K562 (cell line): Measurements from ENCODE around the gene CDC20. TPM values are rescaled to one million over a fixed set of nuclear protein-coding genes. Genes with fewer than 3 reads are reported as not detected.
A peak's percentile ranks its signal among the peaks of the same experiment; 100 is the strongest.

Experiments used
- CHD7 ChIP-seq: fragments of 200-600 bp; sonication (generic); IDR thresholded peaks from one replicate; pipeline ENCODE4 v1.6.1; 2012; ENCODE audit warnings: mild to moderate bottlenecking, low read depth, low read length, inconsistent platforms
- DPF2 ChIP-seq: fragments of 450-650 bp; IDR thresholded peaks from 2 replicates; pipeline ENCODE4 v1.6.1; 2016
- GABPA ChIP-seq: fragments of 200-800 bp; sonication (Bioruptor generic); conservative IDR thresholded peaks from 2 replicates; pipeline ENCODE4 v1.6.1; 2016; ENCODE audit warnings: low read depth, missing genetic modification characterization, missing compliant biosample characterization
- MAZ ChIP-seq, 2 experiments: fragments of 450-650 bp in 1 of 2; sonication (generic) in 1 of 2; formaldehyde crosslinking; IDR thresholded peaks in 1 of 2; conservative IDR thresholded peaks in 1 of 2; 2 replicates each; pipeline versions ENCODE4 v1.4.0 to v1.5.0; 2020; ENCODE audit warnings: mild to moderate bottlenecking in 1 of 2, missing genetic modification reagents in 1 of 2
- MYBL2 ChIP-seq, 2 experiments: fragments of 450-650 bp in 1 of 2; sonication (generic) in 1 of 2; formaldehyde crosslinking in 1 of 2; IDR thresholded peaks; 2 replicates each; pipeline versions ENCODE4 v1.6.1 to v1.8.1; 2017 to 2022; ENCODE audit warnings: borderline replicate concordance in 1 of 2, inconsistent platforms in 1 of 2, low read depth in 1 of 2, mild to moderate bottlenecking in 1 of 2, missing genetic modification reagents in 1 of 2, moderate library complexity in 1 of 2
- NFYB ChIP-seq: IDR thresholded peaks from 2 replicates; pipeline ENCODE4 v1.6.1; 2011; ENCODE audit warnings: mild to moderate bottlenecking, moderate library complexity; ENCODE audit not compliant: insufficient read length; ENCODE audit errors: extremely low read depth
- POLR2G ChIP-seq: fragments of 200-400 bp; formaldehyde crosslinking; IDR thresholded peaks from 2 replicates; pipeline ENCODE4 v1.6.1; 2017; ENCODE audit warnings: low read depth, mild to moderate bottlenecking, antibody characterized with exemption, low read length, moderate library complexity
- ZNF282 ChIP-seq: sonication (generic); formaldehyde crosslinking; IDR thresholded peaks from 2 replicates; pipeline ENCODE4 v1.8.1; 2023; ENCODE audit warnings: missing genetic modification reagents
- ZNF324 ChIP-seq: fragments of 250-450 bp; sonication (Bioruptor Pico); IDR thresholded peaks from 2 replicates; pipeline ENCODE4 v1.4.0; 2020; ENCODE audit warnings: mild to moderate bottlenecking
- ZNF551 ChIP-seq: fragments of 250-450 bp; sonication (Bioruptor Pico); IDR thresholded peaks from 2 replicates; pipeline ENCODE4 v1.5.0; 2021; ENCODE audit warnings: mild to moderate bottlenecking, moderate library complexity
- polyA plus RNA-seq, 8 experiments: library from polyadenylated mRNA; depleted of rRNA in 4 of 8; stranded (reverse) in 5 of 8; unstranded in 3 of 8; fragments of >200 nt; fragmentation: Nextera tagmentation in 2 of 8; fragmentation: Illumina TruSeq in 1 of 8; extraction: Ambion mirVana in 2 of 8; extraction: Trizol in 1 of 8; gene quantifications; 2 replicates each; pipeline versions ENCODE4 v1.2.1 to v1.2.3, GENCODE V29; 2011 to 2014; ENCODE audit warnings: inconsistent platforms in 1 of 8, missing spikeins in 1 of 8
- total RNA-seq, 7 experiments: library from RNA; depleted of rRNA in 6 of 7; stranded (reverse); fragments of >200 nt in 6 of 7; fragmentation: Illumina TruSeq in 2 of 7; extraction: Trizol in 2 of 7; gene quantifications; 2 replicates each; pipeline versions ENCODE4 v1.2.1 to v1.2.3, GENCODE V29; 2011 to 2021; ENCODE audit warnings: low replicate concordance in 1 of 7
- TF ChIP-seq, protein P1 (sequence below): fragments of 450-650 bp; formaldehyde crosslinking; IDR thresholded peaks from 2 replicates; pipeline ENCODE4 v1.4.0; 2022; ENCODE audit warnings: missing genetic modification characterization
- TF ChIP-seq, protein P2 (sequence below): IDR thresholded peaks from 2 replicates; pipeline ENCODE4 v1.6.1; 2011; ENCODE audit not compliant: insufficient read length; ENCODE audit errors: extremely low read depth

Gene CDC20
- total and polyA plus RNA-seq, 9 of the 15 experiments (the other 6 are each of a cell fraction or from before 2014, with no cell fraction given) = 45.2 to 224 (median 121) TPM

DNA sequence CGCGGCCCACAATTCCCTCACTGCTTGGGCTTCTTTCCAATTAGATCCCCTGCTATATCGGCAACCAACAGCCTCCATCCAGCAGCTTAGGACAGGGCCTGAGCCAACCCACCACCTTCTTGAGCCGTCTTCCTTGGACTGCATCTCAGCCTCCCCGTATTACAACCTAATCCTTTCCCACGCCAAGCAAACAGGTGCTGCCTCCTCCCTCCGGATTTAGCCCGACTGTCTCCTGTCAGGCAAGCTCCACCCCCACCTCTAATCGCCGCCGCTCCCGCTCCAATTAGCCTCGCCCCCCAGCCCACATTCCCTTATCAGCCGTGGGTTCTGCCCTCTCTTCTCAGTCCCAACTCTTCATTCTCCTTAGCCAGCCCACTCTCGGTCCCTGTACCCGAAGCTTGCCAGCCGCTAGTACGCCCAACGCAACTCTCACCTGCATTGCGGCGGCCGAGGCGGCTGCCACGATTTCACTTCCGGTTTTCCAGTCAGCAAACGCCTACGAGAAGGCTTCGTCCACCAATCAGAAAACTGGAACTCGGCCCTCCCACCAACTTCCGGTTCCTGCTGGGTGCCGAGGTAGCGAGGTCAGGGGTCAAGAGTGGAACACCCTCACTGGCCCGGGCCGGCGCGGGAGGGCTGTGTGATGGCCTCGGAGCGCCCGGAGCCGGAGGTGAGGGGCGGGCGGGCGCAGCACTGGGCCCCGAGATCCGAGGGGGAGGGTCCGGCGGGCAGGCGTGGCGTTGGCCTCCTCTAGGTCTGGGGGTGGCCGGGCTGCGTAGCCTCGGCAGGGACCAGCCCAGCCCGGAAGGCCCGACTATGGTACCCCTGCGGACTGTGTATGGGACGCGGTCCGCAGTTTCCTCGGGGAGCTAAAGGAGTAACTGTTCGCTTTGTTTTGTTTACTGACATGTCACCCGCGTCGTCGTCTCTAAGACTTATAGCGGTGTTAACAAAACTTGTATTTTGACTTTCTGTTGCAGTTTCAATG lies 30.8 kb downstream of the CDC20 start, which contains the start of the genes MED8 and SZT2 (continued):
- no peak for TF ChIP-seq CHD7
- peak; percentile 99 for TF ChIP-seq POLR2G
- peak; percentile 51 for TF ChIP-seq NFYB
- TF ChIP-seq, protein P1, sequence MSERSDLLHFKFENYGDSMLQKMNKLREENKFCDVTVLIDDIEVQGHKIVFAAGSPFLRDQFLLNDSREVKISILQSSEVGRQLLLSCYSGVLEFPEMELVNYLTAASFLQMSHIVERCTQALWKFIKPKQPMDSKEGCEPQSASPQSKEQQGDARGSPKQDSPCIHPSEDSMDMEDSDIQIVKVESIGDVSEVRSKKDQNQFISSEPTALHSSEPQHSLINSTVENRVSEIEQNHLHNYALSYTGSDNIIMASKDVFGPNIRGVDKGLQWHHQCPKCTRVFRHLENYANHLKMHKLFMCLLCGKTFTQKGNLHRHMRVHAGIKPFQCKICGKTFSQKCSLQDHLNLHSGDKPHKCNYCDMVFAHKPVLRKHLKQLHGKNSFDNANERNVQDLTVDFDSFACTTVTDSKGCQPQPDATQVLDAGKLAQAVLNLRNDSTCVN = peak; percentile 62
- TF ChIP-seq ZNF282 (CRISPR knock-in tag) = no peak
- 0 out of 2 replicates have a peak, but pooled peaks have one; percentile 8 for TF ChIP-seq ZNF324 (CRISPR knock-in tag)
- TF ChIP-seq, protein P2, sequence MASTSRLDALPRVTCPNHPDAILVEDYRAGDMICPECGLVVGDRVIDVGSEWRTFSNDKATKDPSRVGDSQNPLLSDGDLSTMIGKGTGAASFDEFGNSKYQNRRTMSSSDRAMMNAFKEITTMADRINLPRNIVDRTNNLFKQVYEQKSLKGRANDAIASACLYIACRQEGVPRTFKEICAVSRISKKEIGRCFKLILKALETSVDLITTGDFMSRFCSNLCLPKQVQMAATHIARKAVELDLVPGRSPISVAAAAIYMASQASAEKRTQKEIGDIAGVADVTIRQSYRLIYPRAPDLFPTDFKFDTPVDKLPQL = no peak
- TF ChIP-seq ZNF551 (CRISPR knock-in tag) = no peak
- peak; percentile 100 for TF ChIP-seq GABPA (tag)
- no peak for TF ChIP-seq MYBL2 (IDR thresholded peaks at IDR 0.05; ENCODE audit: low read depth)
- TF ChIP-seq MYBL2 (CRISPR knock-in tag; IDR thresholded peaks at IDR 0.05; ENCODE audit: borderline replicate concordance) = no peak
- TF ChIP-seq DPF2 = peak; percentile 82
- peak; percentile 56 to 61; a peak in 1 of 4 replicates for TF ChIP-seq MAZ (CRISPR knock-in tag; conservative IDR thresholded peaks at IDR 0.05 in 1 of 2, IDR thresholded peaks at IDR 0.05 in 1 of 2)
